H1 (cell line): ENCODE results near the gene SCNN1A. TPM values are rescaled to one million over a fixed set of nuclear protein-coding genes. Genes with fewer than 3 reads are reported as not detected.

Experiments used
- BCL11A ChIP-seq, 2 experiments: IDR thresholded peaks; one replicate each; pipeline ENCODE4 v1.6.1; 2011; ENCODE audit warnings: low read depth in 2 of 2, low read length in 2 of 2, mild to moderate bottlenecking in 2 of 2
- HDAC6 ChIP-seq: IDR thresholded peaks from one replicate; pipeline ENCODE4 v1.7.1; 2012; ENCODE audit warnings: low read depth, mild to moderate bottlenecking, inconsistent platforms, low read length, moderate library complexity
- JUND ChIP-seq: IDR thresholded peaks from 2 replicates; pipeline ENCODE4 v1.6.1; 2011; ENCODE audit warnings: mild to moderate bottlenecking, improper control_type of control experiment, low read length
- POU5F1 ChIP-seq: IDR thresholded peaks from 2 replicates; pipeline ENCODE4 v1.6.1; 2011; ENCODE audit warnings: low read depth, mild to moderate bottlenecking, low read length, moderate library complexity
- SIN3A ChIP-seq, 2 experiments: IDR thresholded peaks in 1 of 2; conservative IDR thresholded peaks in 1 of 2; 2 replicates each; pipeline ENCODE4 v1.6.1; 2011 to 2012; ENCODE audit warnings: low read length in 2 of 2, improper control_type of control experiment in 1 of 2, low read depth in 1 of 2, mild to moderate bottlenecking in 1 of 2
- SUZ12 ChIP-seq: fragments of 200-600 bp; sonication (generic); IDR thresholded peaks from 2 replicates; pipeline ENCODE4 v1.6.1; 2012; ENCODE audit warnings: mild to moderate bottlenecking, inconsistent platforms, low read length, moderate library complexity, mixed read lengths
- USF2 ChIP-seq: IDR thresholded peaks from 2 replicates; pipeline ENCODE4 v1.6.1; 2011; ENCODE audit warnings: low read length, improper control_type of control experiment
- polyA plus RNA-seq, 7 experiments: library from polyadenylated mRNA; depleted of rRNA in 3 of 7; stranded (reverse) in 5 of 7; unstranded in 2 of 7; fragments of >200 nt in 5 of 7; fragments of 200-250 nt in 2 of 7; gene quantifications; 1 replicate in 5 of 7; 2 replicates in 1 of 7; 4 replicates in 1 of 7; pipeline versions ENCODE4 v1.2.1 to v1.2.3, GENCODE V29; 2011 to 2013; ENCODE audit warnings: missing spikeins in 2 of 7, mixed read lengths in 2 of 7
- total RNA-seq: library from RNA; stranded (reverse); fragmentation: NEBNext Ultra II Directional; extraction: Animal tissue kit (Norgen Biotek cat#: 25700); gene quantifications from 2 replicates; pipeline ENCODE4 v1.2.1, GENCODE V29; 2021
- TF ChIP-seq, protein P1 (sequence below), 3 experiments: IDR thresholded peaks; 1 replicate in 2 of 3; 2 replicates in 1 of 3; pipeline versions ENCODE4 v1.5.1 to v1.6.1; 2011; ENCODE audit warnings: low read length in 3 of 3, mild to moderate bottlenecking in 3 of 3, inconsistent platforms in 2 of 3, low read depth in 1 of 3, moderate library complexity in 1 of 3; ENCODE audit not compliant: insufficient read depth in 1 of 3; ENCODE audit errors: control extremely low read depth in 1 of 3

SCNN1A gene
- total and polyA plus RNA-seq, 2 of the 8 experiments (the other 6 are each of a cell fraction or from before 2014, with no cell fraction given) = 85.5 to 156 TPM

DNA sequence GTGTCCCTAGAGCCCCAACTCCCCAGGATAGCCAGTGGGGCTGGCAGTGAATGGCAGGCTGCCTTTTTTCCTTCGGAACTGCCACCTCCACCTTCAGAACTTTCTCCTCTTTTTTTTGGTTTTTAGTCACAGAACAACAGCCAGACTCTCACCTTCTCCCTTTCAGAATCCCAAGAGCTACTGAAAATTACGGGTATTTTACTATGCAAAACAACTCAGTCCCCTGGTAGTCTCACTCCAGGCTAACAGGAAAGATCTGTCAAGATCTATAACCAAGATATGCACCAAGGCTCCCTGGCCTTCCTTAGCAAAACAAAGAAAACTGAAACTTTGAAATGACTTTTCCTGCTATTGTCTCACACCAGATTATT lies 52.4 kb downstream of the SCNN1A start (continued):
- TF ChIP-seq SIN3A (conservative IDR thresholded peaks at IDR 0.05 in 1 of 2, IDR thresholded peaks at IDR 0.05 in 1 of 2; ENCODE audit: low read depth in 1 of 2, low read length in 2 of 2) = no peak
- TF ChIP-seq BCL11A (IDR thresholded peaks at IDR 0.05; ENCODE audit: low read depth in 2 of 2, low read length in 2 of 2) = no peak
- no peak for TF ChIP-seq POU5F1
- TF ChIP-seq USF2 = no peak
- no peak for TF ChIP-seq JUND
- TF ChIP-seq, protein P1, sequence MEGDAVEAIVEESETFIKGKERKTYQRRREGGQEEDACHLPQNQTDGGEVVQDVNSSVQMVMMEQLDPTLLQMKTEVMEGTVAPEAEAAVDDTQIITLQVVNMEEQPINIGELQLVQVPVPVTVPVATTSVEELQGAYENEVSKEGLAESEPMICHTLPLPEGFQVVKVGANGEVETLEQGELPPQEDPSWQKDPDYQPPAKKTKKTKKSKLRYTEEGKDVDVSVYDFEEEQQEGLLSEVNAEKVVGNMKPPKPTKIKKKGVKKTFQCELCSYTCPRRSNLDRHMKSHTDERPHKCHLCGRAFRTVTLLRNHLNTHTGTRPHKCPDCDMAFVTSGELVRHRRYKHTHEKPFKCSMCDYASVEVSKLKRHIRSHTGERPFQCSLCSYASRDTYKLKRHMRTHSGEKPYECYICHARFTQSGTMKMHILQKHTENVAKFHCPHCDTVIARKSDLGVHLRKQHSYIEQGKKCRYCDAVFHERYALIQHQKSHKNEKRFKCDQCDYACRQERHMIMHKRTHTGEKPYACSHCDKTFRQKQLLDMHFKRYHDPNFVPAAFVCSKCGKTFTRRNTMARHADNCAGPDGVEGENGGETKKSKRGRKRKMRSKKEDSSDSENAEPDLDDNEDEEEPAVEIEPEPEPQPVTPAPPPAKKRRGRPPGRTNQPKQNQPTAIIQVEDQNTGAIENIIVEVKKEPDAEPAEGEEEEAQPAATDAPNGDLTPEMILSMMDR (IDR thresholded peaks at IDR 0.05; ENCODE audit: control extremely low read depth in 1 of 3, insufficient read depth in 1 of 3, low read depth in 1 of 3, low read length in 3 of 3) = no peak
- no peak for TF ChIP-seq HDAC6
- no peak for TF ChIP-seq SUZ12
